K562 (cell line): ENCODE measurements around the gene SUOX. TPM values are rescaled to one million over a fixed set of nuclear protein-coding genes. Genes with fewer than 3 reads are reported as not detected.
A peak's percentile ranks its signal among the peaks of the same experiment; 100 is the strongest.

Experiments used
- ATF2 ChIP-seq: sonication (generic); formaldehyde crosslinking; IDR thresholded peaks from 2 replicates; pipeline ENCODE4 v1.8.1; 2022; ENCODE audit warnings: missing genetic modification reagents
- BHLHE40 ChIP-seq: IDR thresholded peaks from 2 replicates; pipeline ENCODE4 v1.6.1; 2011; ENCODE audit warnings: low read length, improper control_type of control experiment
- CCNT2 ChIP-seq: IDR thresholded peaks from 2 replicates; pipeline ENCODE4 v1.6.1; 2011; ENCODE audit warnings: borderline replicate concordance, low read depth, mild to moderate bottlenecking, moderate library complexity, mixed read lengths, low read length; ENCODE audit not compliant: insufficient read length; ENCODE audit errors: extremely low read depth
- ETS2 ChIP-seq: IDR thresholded peaks from 2 replicates; pipeline ENCODE4 v1.6.1; 2016; ENCODE audit warnings: borderline replicate concordance, missing genetic modification characterization, mild to moderate bottlenecking, moderate library complexity, missing compliant biosample characterization; ENCODE audit not compliant: poor library complexity, severe bottlenecking
- GATAD2B ChIP-seq: fragments of 450-650 bp; IDR thresholded peaks from 2 replicates; pipeline ENCODE4 v1.6.1; 2017; ENCODE audit warnings: mild to moderate bottlenecking, borderline replicate concordance
- MNT ChIP-seq, 2 experiments: fragments of 450-650 bp; conservative IDR thresholded peaks; 2 replicates each; pipeline ENCODE4 v1.6.1; 2017; ENCODE audit warnings: mild to moderate bottlenecking in 2 of 2, moderate library complexity in 2 of 2
- SIRT6 ChIP-seq: IDR thresholded peaks from one replicate; pipeline ENCODE4 v1.6.1; 2012; ENCODE audit warnings: low read depth, mild to moderate bottlenecking, control low read depth, inconsistent platforms, low read length, moderate library complexity
- TEAD2 ChIP-seq: fragments of 450-650 bp; IDR thresholded peaks from 2 replicates; pipeline ENCODE4 v1.6.1; 2016; ENCODE audit warnings: missing genetic modification characterization, control low read depth, missing compliant biosample characterization
- ZMIZ1 ChIP-seq, 2 experiments: fragments of 150-350 bp in 1 of 2; IDR thresholded peaks; 2 replicates each; pipeline ENCODE4 v1.6.1; 2012 to 2016; ENCODE audit warnings: low read depth in 2 of 2, low read length in 2 of 2, mild to moderate bottlenecking in 1 of 2, moderate library complexity in 1 of 2
- polyA plus RNA-seq, 8 experiments: library from polyadenylated mRNA; depleted of rRNA in 4 of 8; stranded (reverse) in 5 of 8; unstranded in 3 of 8; fragments of >200 nt; fragmentation: Nextera tagmentation in 2 of 8; fragmentation: Illumina TruSeq in 1 of 8; extraction: Ambion mirVana in 2 of 8; extraction: Trizol in 1 of 8; gene quantifications; 2 replicates each; pipeline versions ENCODE4 v1.2.1 to v1.2.3, GENCODE V29; 2011 to 2014; ENCODE audit warnings: inconsistent platforms in 1 of 8, missing spikeins in 1 of 8
- total RNA-seq, 7 experiments: library from RNA; depleted of rRNA in 6 of 7; stranded (reverse); fragments of >200 nt in 6 of 7; fragmentation: Illumina TruSeq in 2 of 7; extraction: Trizol in 2 of 7; gene quantifications; 2 replicates each; pipeline versions ENCODE4 v1.2.1 to v1.2.3, GENCODE V29; 2011 to 2021; ENCODE audit warnings: low replicate concordance in 1 of 7

Gene SUOX
- total and polyA plus RNA-seq, 9 of the 15 experiments (the other 6 are each of a cell fraction or from before 2014, with no cell fraction given) = 9.2 to 39.7 (median 25.4) TPM

- no peak for TF ChIP-seq ZMIZ1 (IDR thresholded peaks at IDR 0.05; ENCODE audit: low read depth in 2 of 2, low read length in 2 of 2)
- no peak for TF ChIP-seq SIRT6
- TF ChIP-seq ATF2 (CRISPR knock-in tag) = no peak
- no peak for TF ChIP-seq MNT (conservative IDR thresholded peaks at IDR 0.05)
- TF ChIP-seq GATAD2B = no peak
- TF ChIP-seq CCNT2 = peak; percentile 24
- 0 out of 2 replicates have a peak, but pooled peaks have one; percentile 41 for TF ChIP-seq TEAD2 (tag)
- no peak for TF ChIP-seq BHLHE40
- TF ChIP-seq ETS2 (tag) = no peak
Observed at GRCh38 chr12:56010111-56010570, 13.1 kb downstream of the SUOX start (continued).
